WTC11 (cell line): ENCODE data around the gene TOM1L2. TPM values are rescaled to one million over a fixed set of nuclear protein-coding genes. Genes with fewer than 3 reads are reported as not detected.

Source experiments
- ATAC-seq: fragments of 200-7000 bp; cut with Tn5 transposase; 2 replicates; pipeline ENCODE4 v1.10.0; 2021; ENCODE audit warnings: mild to moderate bottlenecking, moderate library complexity
- CTCF ChIA-PET: fragments of 300-600 bp; sonication (Branson Sonifier 250); formaldehyde crosslinking; loops from one replicate; lab custom pipeline; 2021; ENCODE audit warnings: antibody characterized with exemption; lab: Charles Lee
- POLR2A ChIA-PET: fragments of 350-600 bp; sonication (Branson Sonifier 250); formaldehyde crosslinking; loops from one replicate; lab custom pipeline; 2021; ENCODE audit warnings: antibody characterized with exemption; lab: Charles Lee
- DNase-seq: peaks from one replicate; pipeline ENCODE4 v3.0.0; 2021; ENCODE audit warnings: low spot score
- H3K27ac Mint-ChIP-seq: 2 replicates; pipeline ENCODE4 v1.8.0; 2021; ENCODE audit warnings: mixed read lengths
- H3K27me3 Mint-ChIP-seq: 2 replicates; pipeline ENCODE4 v1.8.0; 2021; ENCODE audit warnings: low read depth, mild to moderate bottlenecking, moderate library complexity, mixed read lengths
- H3K36me3 Mint-ChIP-seq: 2 replicates; pipeline ENCODE4 v1.8.0; 2021; ENCODE audit warnings: mixed read lengths
- H3K4me1 Mint-ChIP-seq: 2 replicates; pipeline ENCODE4 v1.8.0; 2022; ENCODE audit warnings: mixed read lengths
- H3K4me3 Mint-ChIP-seq: 2 replicates; pipeline ENCODE4 v1.8.0; 2021; ENCODE audit warnings: mild to moderate bottlenecking, moderate library complexity, mixed read lengths
- H3K9me3 Mint-ChIP-seq: 2 replicates; pipeline ENCODE4 v1.8.0; 2021; ENCODE audit warnings: mixed read lengths
- ARID4B ChIP-seq: sonication (generic); formaldehyde crosslinking; IDR thresholded peaks from 2 replicates; pipeline ENCODE4 v1.8.0; 2023; ENCODE audit warnings: missing genetic modification reagents, mild to moderate bottlenecking, borderline replicate concordance
- ATF2 ChIP-seq: sonication (generic); formaldehyde crosslinking; IDR thresholded peaks from 2 replicates; pipeline ENCODE4 v1.8.1; 2022; ENCODE audit warnings: low read depth, missing genetic modification reagents, borderline replicate concordance
- ATF3 ChIP-seq: sonication (generic); formaldehyde crosslinking; conservative IDR thresholded peaks from 2 replicates; pipeline ENCODE4 v1.8.1; 2022; ENCODE audit warnings: mild to moderate bottlenecking, missing genetic modification reagents
- CDX4 ChIP-seq: fragments of 250-450 bp; sonication (Bioruptor Pico); IDR thresholded peaks from 2 replicates; pipeline ENCODE4 v1.9.0; 2021; ENCODE audit warnings: moderate library complexity, mild to moderate bottlenecking, inconsistent platforms, borderline replicate concordance
- CTCF ChIP-seq: fragments of 200-600 bp; IDR thresholded peaks from 2 replicates; pipeline ENCODE4 v1.8.0; 2022; ENCODE audit warnings: antibody characterized with exemption
- GTF2I ChIP-seq: fragments of 250-450 bp; sonication (Bioruptor Pico); conservative IDR thresholded peaks from 2 replicates; pipeline ENCODE4 v1.4.0; 2021; ENCODE audit warnings: mild to moderate bottlenecking
- HMGA2 ChIP-seq: fragments of 250-450 bp; sonication (Bioruptor Pico); IDR thresholded peaks from 2 replicates; pipeline ENCODE4 v1.4.0; 2021; ENCODE audit warnings: mild to moderate bottlenecking, moderate library complexity
- MLX ChIP-seq: sonication (generic); formaldehyde crosslinking; IDR thresholded peaks from 2 replicates; pipeline ENCODE4 v1.8.1; 2023; ENCODE audit warnings: mild to moderate bottlenecking, missing genetic modification reagents, moderate library complexity
- NR1H2 ChIP-seq: sonication (generic); formaldehyde crosslinking; IDR thresholded peaks from 2 replicates; pipeline ENCODE4 v1.9.0; 2021; ENCODE audit warnings: mild to moderate bottlenecking, moderate library complexity, missing genetic modification reagents
- RELA ChIP-seq: sonication (generic); formaldehyde crosslinking; IDR thresholded peaks from 2 replicates; pipeline ENCODE4 v1.8.1; 2022; ENCODE audit warnings: missing genetic modification reagents, mild to moderate bottlenecking, borderline replicate concordance
- SMAD3 ChIP-seq: sonication (generic); formaldehyde crosslinking; IDR thresholded peaks from 2 replicates; pipeline ENCODE4 v1.8.0; 2022; ENCODE audit warnings: missing genetic modification reagents, mild to moderate bottlenecking, borderline replicate concordance
- STAT6 ChIP-seq: sonication (generic); formaldehyde crosslinking; conservative IDR thresholded peaks from 2 replicates; pipeline ENCODE4 v1.8.1; 2023; ENCODE audit warnings: mild to moderate bottlenecking, low read depth, missing genetic modification reagents, moderate library complexity
- TEAD4 ChIP-seq: sonication (generic); formaldehyde crosslinking; IDR thresholded peaks from 2 replicates; pipeline ENCODE4 v1.8.0; 2022; ENCODE audit warnings: mild to moderate bottlenecking, missing genetic modification reagents
- TP53 ChIP-seq: sonication (generic); formaldehyde crosslinking; IDR thresholded peaks from 2 replicates; pipeline ENCODE4 v1.8.1; 2023; ENCODE audit warnings: mild to moderate bottlenecking, missing genetic modification reagents
- USF1 ChIP-seq: sonication (generic); formaldehyde crosslinking; IDR thresholded peaks from 2 replicates; pipeline ENCODE4 v1.8.0; 2022; ENCODE audit warnings: mild to moderate bottlenecking, missing genetic modification reagents
- ZNF232 ChIP-seq: sonication (generic); formaldehyde crosslinking; IDR thresholded peaks from 2 replicates; pipeline ENCODE4 v1.8.0; 2022; ENCODE audit warnings: mild to moderate bottlenecking, missing genetic modification reagents
- ZNF423 ChIP-seq: fragments of 250-450 bp; sonication (Bioruptor Pico); IDR thresholded peaks from 2 replicates; pipeline ENCODE4 v2.1.2; 2022; ENCODE audit warnings: mild to moderate bottlenecking, moderate library complexity
- ZNF512 ChIP-seq: sonication (generic); formaldehyde crosslinking; IDR thresholded peaks from 2 replicates; pipeline ENCODE4 v1.8.1; 2022; ENCODE audit warnings: missing genetic modification reagents, borderline replicate concordance
- total RNA-seq: library from RNA; stranded (reverse); gene quantifications from 3 replicates; pipeline ENCODE4 v1.2.3, GENCODE V29; 2021

Gene TOM1L2
- total RNA-seq, 1 experiment from 2014 or later = 6.4 TPM

GRCh38 chr17:17883801-17884200, 88.4 kb downstream of the TOM1L2 start:
- peaks cover 55% of the 10 kb centered on the region for H3K4me1 Mint-ChIP-seq
- POLR2A ChIA-PET = interaction anchor here (0.6 kb wide), 1 partner anchor 193 kb away, joined by 4 read pairs; no protein-coding TSS in a partner anchor
- H3K27ac Mint-ChIP-seq = no peak overlapping the region
- H3K4me3 Mint-ChIP-seq = no peak overlapping the region
- H3K36me3 Mint-ChIP-seq = no peaks in the 10 kb centered on the region
- TF ChIP-seq ZNF423 (no peak), USF1 (CRISPR knock-in tag) (no peak), TP53 (CRISPR knock-in tag) (no peak), SMAD3 (CRISPR knock-in tag) (no peak), GTF2I (CRISPR knock-in tag) (no peak), HMGA2 (no peak), NR1H2 (no peak), CTCF (no peak), STAT6 (no peak), MLX (CRISPR knock-in tag) (no peak), ZNF232 (CRISPR knock-in tag) (no peak), ARID4B (CRISPR knock-in tag) (no peak), RELA (CRISPR knock-in tag) (no peak), CDX4 (CRISPR knock-in tag) (no peak), ATF2 (CRISPR knock-in tag) (no peak), ZNF512 (CRISPR knock-in tag) (no peak), TEAD4 (CRISPR knock-in tag) (no peak), ATF3 (no peak)
- H3K27me3 Mint-ChIP-seq = no peaks in the 10 kb centered on the region; the same call in 1 of the 2 replicates
- CTCF ChIA-PET = interaction anchor here (0.8 to 3.9 kb wide), 10 partner anchors 13 to 149 kb away, joined by 3 to 37 read pairs (median 6); partner anchors contain the start of gene SREBF1
- H3K9me3 Mint-ChIP-seq = no peaks in the 10 kb centered on the region
- DNase-seq (no peak), ATAC-seq (no peak)
